SU-DHL-6 (cell line): ENCODE data around the gene CDK2.

Source experiments
- EZH2phosphoT487 ChIP-seq: fragments of 200-600 bp; sonication (generic), shearing (Covaris generic); conservative IDR thresholded peaks from 2 replicates; pipeline ENCODE4 v1.6.1; 2018; ENCODE audit warnings: mild to moderate bottlenecking, antibody characterized with exemption, low read length, moderate library complexity, mixed read lengths
- TF ChIP-seq, protein P1 (sequence below): fragments of 200-600 bp; sonication (generic); IDR thresholded peaks from one replicate; pipeline ENCODE4 v1.5.1; 2017; ENCODE audit warnings: antibody characterized with exemption, mild to moderate bottlenecking, low read length, moderate library complexity; ENCODE audit not compliant: insufficient read depth, poor library complexity, severe bottlenecking

DNA sequence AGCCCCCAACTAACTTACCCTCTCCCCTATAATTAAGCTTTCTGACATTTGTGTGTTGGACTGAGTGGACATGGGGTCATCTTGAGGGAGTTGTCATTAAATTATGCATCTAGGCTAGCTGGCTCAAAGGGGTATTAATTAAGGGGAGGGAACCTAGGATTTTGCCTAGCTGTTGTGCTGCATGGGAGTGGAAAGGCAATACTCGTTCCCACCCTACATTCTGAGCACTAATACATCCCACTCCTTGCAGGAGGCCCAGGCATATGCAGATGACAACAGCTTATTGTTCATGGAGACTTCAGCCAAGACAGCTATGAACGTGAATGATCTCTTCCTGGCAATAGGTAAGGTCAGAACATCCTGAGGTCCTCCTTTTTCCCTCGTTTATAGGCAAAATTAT is 24.5 kb downstream of the CDK2 start:
- TF ChIP-seq, protein P1, sequence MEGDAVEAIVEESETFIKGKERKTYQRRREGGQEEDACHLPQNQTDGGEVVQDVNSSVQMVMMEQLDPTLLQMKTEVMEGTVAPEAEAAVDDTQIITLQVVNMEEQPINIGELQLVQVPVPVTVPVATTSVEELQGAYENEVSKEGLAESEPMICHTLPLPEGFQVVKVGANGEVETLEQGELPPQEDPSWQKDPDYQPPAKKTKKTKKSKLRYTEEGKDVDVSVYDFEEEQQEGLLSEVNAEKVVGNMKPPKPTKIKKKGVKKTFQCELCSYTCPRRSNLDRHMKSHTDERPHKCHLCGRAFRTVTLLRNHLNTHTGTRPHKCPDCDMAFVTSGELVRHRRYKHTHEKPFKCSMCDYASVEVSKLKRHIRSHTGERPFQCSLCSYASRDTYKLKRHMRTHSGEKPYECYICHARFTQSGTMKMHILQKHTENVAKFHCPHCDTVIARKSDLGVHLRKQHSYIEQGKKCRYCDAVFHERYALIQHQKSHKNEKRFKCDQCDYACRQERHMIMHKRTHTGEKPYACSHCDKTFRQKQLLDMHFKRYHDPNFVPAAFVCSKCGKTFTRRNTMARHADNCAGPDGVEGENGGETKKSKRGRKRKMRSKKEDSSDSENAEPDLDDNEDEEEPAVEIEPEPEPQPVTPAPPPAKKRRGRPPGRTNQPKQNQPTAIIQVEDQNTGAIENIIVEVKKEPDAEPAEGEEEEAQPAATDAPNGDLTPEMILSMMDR = no peak
- no peak for TF ChIP-seq EZH2phosphoT487
